HG03520 (cell line): Measurements from ENCODE around the gene CMYA5.
"Not testable (repeated sequence)": the region's sequence is repeated elsewhere in the genome, so short reads cannot be mapped to it uniquely, and the experiment has no call there.

Source experiments
- ATAC-seq: cut with Tn5 transposase; IDR thresholded peaks from one replicate; pipeline ENCODE4 v1.9.1; 2021; ENCODE audit warnings: mild to moderate bottlenecking, moderate library complexity; ENCODE audit not compliant: unreplicated experiment

The CMYA5 gene

GRCh38 chr5:79702606-79703380 lies 13.2 kb downstream of the CMYA5 start:
- ATAC-seq, result no peak

DNA sequence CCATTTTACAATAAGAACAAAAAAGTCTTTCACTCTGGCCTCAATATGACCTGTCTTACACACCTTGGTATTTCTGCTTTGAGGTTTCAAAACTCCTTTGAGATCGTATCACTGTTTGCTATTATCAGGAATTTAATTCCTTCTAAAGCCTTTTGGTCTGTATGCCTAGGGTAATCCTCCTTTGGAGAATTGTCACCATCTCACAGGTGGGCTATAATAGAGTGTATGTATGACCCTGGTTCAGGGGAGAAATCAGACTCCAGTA lies 13.7 kb downstream of the CMYA5 start:
- no peak for ATAC-seq

DNA sequence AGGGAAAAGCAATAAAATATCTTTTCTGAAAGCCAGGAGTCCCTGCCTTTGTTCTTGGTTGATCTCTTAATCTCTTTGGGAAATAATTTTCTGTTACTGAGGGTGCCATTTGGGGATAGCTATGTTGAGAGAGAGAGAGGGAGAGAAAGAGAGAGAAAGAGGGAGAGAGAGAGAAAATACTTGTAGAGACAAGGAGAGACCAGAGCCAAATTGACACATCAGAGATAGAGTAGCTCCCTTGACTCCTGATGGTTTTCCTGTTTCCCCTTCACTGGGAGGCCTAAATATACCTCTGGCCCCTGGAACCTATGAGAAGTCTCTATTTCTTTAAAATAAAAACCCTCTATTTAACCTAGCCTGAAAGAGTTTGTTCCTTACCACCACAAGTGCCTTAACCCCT lies 14.9 kb downstream of the CMYA5 start:
- ATAC-seq, result no peak

DNA sequence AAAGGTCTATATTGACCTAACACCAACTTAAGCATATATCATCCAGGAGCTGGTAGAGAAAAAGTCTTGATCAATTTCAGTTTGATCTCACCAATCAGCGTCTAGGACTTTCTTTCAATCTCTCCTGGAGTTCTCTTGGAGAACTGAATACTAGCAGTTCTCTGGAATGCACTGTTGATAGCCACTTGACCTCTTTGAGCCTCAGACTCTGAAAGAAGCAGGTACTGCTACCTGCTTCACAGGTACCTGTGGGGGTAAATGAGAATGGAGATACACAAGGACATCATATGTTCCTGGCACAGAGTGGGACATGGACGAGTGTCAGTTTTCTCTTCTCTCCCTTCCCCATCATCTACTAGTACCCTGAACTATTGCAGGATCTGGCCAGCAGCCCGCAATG lies 16.0 kb downstream of the CMYA5 start:
- no peak for ATAC-seq

GRCh38 chr5:79706317-79706716 lies 16.7 kb downstream of the CMYA5 start:
- ATAC-seq, result not testable (repeated sequence)

DNA sequence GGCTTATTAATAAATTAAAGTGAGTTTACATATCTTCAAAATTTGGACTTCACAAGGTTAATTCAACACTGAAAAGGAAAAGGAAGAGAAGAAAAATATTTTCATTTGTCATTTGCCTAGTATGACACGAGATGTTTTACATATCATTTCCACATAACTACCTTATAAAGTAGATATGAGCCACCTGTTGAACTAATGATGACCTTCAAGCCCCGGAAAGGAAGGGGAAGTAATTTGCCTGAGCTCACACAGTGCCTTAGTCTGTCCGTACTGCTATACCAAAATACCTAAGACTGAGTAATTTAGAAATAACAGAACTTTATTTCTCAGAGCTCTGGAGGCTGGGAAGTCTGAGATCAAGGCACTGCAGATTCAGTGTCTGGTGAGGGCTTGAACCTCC lies 17.9 kb downstream of the CMYA5 start:
- ATAC-seq, result no peak

- no peak for ATAC-seq
These were observed 23.1 kb downstream of the CMYA5 start for GRCh38 chr5:79712741-79713140.

- ATAC-seq, result no peak
These were observed 24.1 kb downstream of the CMYA5 start for GRCh38 chr5:79713727-79714126.

- ATAC-seq, result no peak
These were observed 27.2 kb downstream of the CMYA5 start for GRCh38 chr5:79716839-79717238.

DNA sequence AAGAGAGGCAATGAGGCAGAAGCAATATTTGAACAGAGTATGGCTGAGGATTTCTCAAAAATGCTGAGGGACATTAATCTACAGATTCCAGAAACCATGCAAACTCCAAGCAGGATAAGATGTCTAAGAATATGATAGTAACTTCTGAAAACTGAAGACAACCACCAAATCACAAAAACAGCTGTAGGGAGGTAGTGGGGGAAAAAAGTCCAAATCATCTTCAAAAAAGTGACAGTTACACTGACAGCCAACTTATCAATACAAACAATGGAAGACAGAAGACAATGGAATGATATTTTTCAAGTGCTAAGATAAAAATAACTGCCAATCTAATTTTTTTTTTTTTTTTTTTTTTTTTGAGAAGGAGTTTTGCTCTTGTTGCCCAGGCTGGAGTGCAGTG lies 30.5 kb downstream of the CMYA5 start:
- ATAC-seq, result no peak

- ATAC-seq, result no peak
These were observed 38.1 kb downstream of the CMYA5 start for GRCh38 chr5:79727451-79728355.

- ATAC-seq, result no peak
These were observed 38.8 kb downstream of the CMYA5 start for GRCh38 chr5:79728396-79728795.

DNA sequence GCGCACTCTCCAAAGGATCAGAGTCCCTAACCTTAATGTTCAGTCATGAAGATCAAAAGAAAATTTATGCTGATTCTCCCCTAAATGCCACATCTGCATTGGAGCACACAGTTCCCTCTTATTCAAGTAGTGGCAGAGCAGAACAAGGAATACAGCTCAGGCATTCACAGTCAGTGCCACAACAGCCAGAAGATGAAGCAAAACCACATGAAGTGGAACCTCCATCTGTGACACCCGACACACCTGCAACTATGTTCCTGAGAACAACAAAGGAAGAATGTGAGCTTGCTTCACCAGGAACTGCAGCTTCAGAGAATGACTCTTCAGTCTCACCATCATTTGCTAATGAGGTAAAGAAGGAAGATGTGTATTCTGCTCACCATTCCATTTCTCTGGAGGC lies 40.0 kb downstream of the CMYA5 start:
- no peak for ATAC-seq

- no peak for ATAC-seq
These were observed 40.9 kb downstream of the CMYA5 start for GRCh38 chr5:79730564-79730963.

DNA sequence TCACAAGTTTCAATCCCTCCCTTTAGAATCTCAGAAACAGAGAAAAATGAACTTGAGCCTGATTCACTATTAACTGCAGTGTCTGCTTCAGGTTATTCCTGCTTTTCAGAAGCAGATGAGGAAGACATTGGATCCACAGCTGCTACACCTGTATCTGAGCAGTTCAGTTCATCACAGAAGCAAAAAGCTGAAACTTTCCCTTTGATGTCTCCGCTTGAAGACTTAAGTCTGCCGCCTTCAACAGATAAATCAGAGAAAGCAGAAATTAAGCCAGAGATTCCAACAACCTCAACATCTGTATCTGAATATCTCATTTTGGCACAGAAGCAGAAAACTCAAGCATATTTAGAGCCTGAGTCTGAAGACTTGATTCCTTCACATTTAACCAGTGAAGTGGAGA lies 42.1 kb downstream of the CMYA5 start:
- no peak for ATAC-seq

DNA sequence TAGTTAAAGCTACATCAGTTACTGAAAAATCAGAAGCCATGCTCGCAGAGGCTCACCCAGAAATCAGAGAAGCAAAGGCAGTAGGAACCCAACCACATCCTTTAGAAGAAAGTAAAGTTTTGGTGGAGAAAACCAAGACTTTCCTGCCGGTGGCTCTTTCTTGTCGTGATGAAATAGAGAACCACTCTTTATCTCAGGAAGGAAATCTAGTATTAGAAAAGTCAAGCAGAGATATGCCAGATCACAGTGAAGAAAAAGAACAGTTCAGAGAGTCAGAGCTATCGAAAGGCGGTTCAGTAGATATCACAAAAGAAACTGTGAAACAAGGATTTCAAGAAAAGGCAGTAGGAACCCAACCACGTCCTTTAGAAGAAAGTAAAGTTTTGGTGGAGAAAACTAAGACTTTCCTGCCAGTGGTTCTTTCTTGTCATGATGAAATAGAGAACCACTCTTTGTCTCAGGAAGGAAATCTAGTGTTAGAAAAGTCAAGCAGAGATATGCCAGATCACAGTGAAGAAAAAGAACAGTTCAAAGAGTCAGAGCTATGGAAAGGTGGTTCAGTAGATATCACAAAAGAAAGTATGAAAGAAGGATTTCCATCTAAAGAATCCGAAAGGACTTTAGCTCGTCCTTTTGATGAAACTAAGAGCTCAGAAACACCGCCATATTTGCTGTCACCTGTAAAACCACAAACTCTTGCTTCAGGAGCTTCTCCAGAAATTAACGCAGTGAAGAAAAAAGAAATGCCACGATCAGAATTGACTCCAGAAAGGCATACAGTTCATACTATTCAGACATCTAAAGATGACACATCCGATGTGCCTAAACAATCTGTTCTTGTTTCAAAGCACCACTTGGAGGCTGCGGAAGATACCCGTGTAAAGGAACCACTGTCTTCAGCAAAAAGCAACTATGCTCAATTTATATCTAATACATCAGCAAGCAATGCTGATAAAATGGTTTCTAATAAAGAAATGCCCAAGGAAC lies 47.2 kb downstream of the CMYA5 start:
- ATAC-seq, result no peak

- no peak for ATAC-seq
These were observed 48.7 kb downstream of the CMYA5 start for GRCh38 chr5:79738349-79738748.

- ATAC-seq, result no peak
These were observed 53.0 kb downstream of the CMYA5 start for GRCh38 chr5:79742549-79743136.

DNA sequence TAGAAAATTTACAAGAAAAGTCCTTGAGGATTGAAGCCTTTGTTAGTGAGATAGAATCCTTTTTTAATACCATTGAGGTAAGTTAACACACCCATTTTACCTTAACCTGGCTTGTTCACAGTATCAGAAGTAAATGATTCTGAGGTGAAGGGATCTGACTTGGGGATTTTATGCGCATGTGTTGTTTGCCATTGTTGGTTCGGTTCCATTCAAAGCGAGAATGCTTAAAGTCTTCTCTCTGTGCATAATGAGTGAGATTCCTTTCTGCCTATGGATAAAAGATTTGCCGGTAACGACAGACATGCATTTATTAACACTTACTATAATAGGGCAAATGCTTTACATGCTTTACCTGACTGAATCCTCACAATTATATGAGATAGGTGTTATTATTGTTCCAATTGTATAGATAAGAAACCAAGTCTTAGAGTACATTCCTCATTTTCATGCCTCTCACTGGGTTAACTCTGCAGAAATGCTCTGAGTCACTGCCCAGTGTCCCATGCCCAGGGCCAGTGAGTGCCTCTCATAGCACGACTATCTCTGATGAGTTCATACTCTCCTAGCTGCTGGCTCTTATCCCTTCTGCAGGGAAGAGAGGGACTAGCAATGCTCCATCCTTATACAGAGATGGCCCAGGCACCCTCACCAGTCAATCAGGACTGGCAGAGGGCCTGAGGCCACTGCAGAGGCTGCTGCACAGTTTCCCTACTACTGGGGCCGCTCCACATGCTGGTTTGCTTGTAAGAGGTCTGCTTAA lies 54.4 kb downstream of the CMYA5 start:
- no peak for ATAC-seq

- no peak for ATAC-seq
These were observed 55.6 kb downstream of the CMYA5 start for GRCh38 chr5:79745255-79745654.
